Thoracic aorta (tissue), 2 donors: Measurements from ENCODE around the gene ARMC9. TPM values are rescaled to one million over a fixed set of nuclear protein-coding genes. Genes with fewer than 3 reads are reported as not detected.
"Not testable (repeated sequence)": the region's sequence is repeated elsewhere in the genome, so short reads cannot be mapped to it uniquely, and the experiment has no call there.

Experiments
- ATAC-seq: fragments of 150-250 bp; one replicate; pipeline ENCODE4 v1.8.0; 2017; ENCODE audit warnings: low read depth; ENCODE audit not compliant: insufficient number of reproducible peaks, low FRiP score
- DNase-seq: peaks from one replicate; pipeline ENCODE4 v3.0.0-alpha.2; 2020; ENCODE audit warnings: low spot score
- H3K27ac ChIP-seq, 2 donors: fragments of 200-600 bp; sonication (generic); 1 replicate in 1 of 2; 2 replicates in 1 of 2; pipeline ENCODE4 v1.5.1; 2016; ENCODE audit warnings: mild to moderate bottlenecking in 2 of 2, moderate library complexity in 2 of 2
- H3K27me3 ChIP-seq: fragments of 200-600 bp; sonication (generic); replicated peaks from 2 replicates; pipeline ENCODE4 v1.6.0; 2016; ENCODE audit warnings: mild to moderate bottlenecking; ENCODE audit not compliant: insufficient read depth
- H3K36me3 ChIP-seq: fragments of 200-600 bp; sonication (generic); one replicate; pipeline ENCODE4 v1.5.1; 2016
- H3K4me1 ChIP-seq, 2 donors: fragments of 200-600 bp; sonication (generic); 1 replicate in 1 of 2; 2 replicates in 1 of 2; pipeline versions ENCODE4 v1.5.1 to v1.6.0; 2016; ENCODE audit warnings: low read depth in 2 of 2, mild to moderate bottlenecking in 1 of 2; ENCODE audit not compliant: control insufficient read depth in 1 of 2
- H3K4me3 ChIP-seq: fragments of 200-600 bp; sonication (generic); 2 replicates; pipeline ENCODE4 v1.5.1; 2016; ENCODE audit warnings: mild to moderate bottlenecking
- H3K9me3 ChIP-seq: fragments of 200-600 bp; sonication (generic); 2 replicates; pipeline ENCODE4 v1.5.1; 2016
- total RNA-seq, 2 donors: library from RNA; depleted of rRNA; stranded (reverse); fragments of >200 nt; gene quantifications; one replicate each; pipeline versions ENCODE4 v1.1.0 to v1.2.3, GENCODE V29; 2016
- TF ChIP-seq, protein P1 (sequence below): fragments of 200-600 bp; sonication (generic); IDR thresholded peaks from one replicate; pipeline ENCODE4 v1.5.1; 2019; ENCODE audit warnings: antibody characterized with exemption

ARMC9 gene
- total RNA-seq, 2 donors from 2014 or later: 68.5 to 103 TPM

- DNase-seq (no peak), ATAC-seq (no peak)
- H3K9me3 ChIP-seq: no peaks in the 10 kb centered on the region
- H3K36me3 ChIP-seq: peaks cover 10% of the 10 kb centered on the region
- no peaks in the 10 kb centered on the region for H3K27me3 ChIP-seq
- no peaks in the 10 kb centered on the region for H3K4me1 ChIP-seq
- TF ChIP-seq, protein P1, sequence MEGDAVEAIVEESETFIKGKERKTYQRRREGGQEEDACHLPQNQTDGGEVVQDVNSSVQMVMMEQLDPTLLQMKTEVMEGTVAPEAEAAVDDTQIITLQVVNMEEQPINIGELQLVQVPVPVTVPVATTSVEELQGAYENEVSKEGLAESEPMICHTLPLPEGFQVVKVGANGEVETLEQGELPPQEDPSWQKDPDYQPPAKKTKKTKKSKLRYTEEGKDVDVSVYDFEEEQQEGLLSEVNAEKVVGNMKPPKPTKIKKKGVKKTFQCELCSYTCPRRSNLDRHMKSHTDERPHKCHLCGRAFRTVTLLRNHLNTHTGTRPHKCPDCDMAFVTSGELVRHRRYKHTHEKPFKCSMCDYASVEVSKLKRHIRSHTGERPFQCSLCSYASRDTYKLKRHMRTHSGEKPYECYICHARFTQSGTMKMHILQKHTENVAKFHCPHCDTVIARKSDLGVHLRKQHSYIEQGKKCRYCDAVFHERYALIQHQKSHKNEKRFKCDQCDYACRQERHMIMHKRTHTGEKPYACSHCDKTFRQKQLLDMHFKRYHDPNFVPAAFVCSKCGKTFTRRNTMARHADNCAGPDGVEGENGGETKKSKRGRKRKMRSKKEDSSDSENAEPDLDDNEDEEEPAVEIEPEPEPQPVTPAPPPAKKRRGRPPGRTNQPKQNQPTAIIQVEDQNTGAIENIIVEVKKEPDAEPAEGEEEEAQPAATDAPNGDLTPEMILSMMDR: no peak
- H3K27ac ChIP-seq: no peak overlapping the region
- H3K4me3 ChIP-seq: no peak overlapping the region
These were observed 52.3 kb downstream of the ARMC9 start for GRCh38 chr2:231250698-231251097.

- peaks cover 19% of the 10 kb centered on the region for H3K36me3 ChIP-seq
- H3K27me3 ChIP-seq, H3K9me3 ChIP-seq, H3K27ac ChIP-seq, DNase-seq, ATAC-seq, H3K4me1 ChIP-seq, H3K4me3 ChIP-seq: not testable (repeated sequence)
These were observed 54.9 kb downstream of the ARMC9 start for GRCh38 chr2:231253292-231253691.

GRCh38 chr2:231256494-231256893 is 58.1 kb downstream of the ARMC9 start:
- DNase-seq: no peak
- no peaks in the 10 kb centered on the region for H3K4me1 ChIP-seq
- H3K27ac ChIP-seq: no peak overlapping the region
- no peaks in the 10 kb centered on the region for H3K27me3 ChIP-seq
- ATAC-seq: no peak
- TF ChIP-seq, protein P1: no peak
- no peak overlapping the region for H3K4me3 ChIP-seq
- no peaks in the 10 kb centered on the region for H3K9me3 ChIP-seq
- peaks cover 25% of the 10 kb centered on the region for H3K36me3 ChIP-seq

DNA sequence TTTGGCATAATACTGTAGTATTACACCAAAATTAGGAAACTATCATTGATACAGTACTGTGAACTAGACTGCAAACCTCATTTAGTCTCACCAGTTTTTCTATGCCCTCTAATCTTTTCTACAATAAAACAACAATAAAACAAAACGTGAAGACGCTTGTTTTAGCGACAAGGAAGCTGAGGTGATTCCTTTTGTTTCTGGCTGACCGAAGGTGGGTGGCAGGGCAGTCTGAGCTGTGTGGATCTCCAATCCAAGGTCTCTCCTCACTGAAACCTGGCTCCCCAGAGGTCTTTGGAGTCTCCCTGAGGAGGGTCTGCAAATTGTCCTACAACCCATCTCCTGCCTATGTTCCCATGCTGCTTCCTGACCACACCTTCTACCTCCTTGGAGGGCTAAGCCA is 59.3 kb downstream of the ARMC9 start:
- DNase-seq: no peak
- H3K36me3 ChIP-seq: peaks cover 32% of the 10 kb centered on the region
- no peaks in the 10 kb centered on the region for H3K9me3 ChIP-seq
- no peak for ATAC-seq
- H3K27me3 ChIP-seq: no peaks in the 10 kb centered on the region
- no peaks in the 10 kb centered on the region for H3K4me1 ChIP-seq
- H3K4me3 ChIP-seq: no peak overlapping the region
- TF ChIP-seq, protein P1: no peak
- no peak overlapping the region for H3K27ac ChIP-seq

- no peak overlapping the region for H3K27ac ChIP-seq
- H3K4me1 ChIP-seq: no peaks in the 10 kb centered on the region
- peaks cover 39% of the 10 kb centered on the region for H3K36me3 ChIP-seq
- H3K4me3 ChIP-seq: no peak overlapping the region
- TF ChIP-seq, protein P1: no peak
- H3K27me3 ChIP-seq: no peaks in the 10 kb centered on the region
- ATAC-seq (no peak), DNase-seq (no peak)
- H3K9me3 ChIP-seq: no peaks in the 10 kb centered on the region
These were observed 60.3 kb downstream of the ARMC9 start for GRCh38 chr2:231258701-231259100.

GRCh38 chr2:231259104-231259503 is 60.7 kb downstream of the ARMC9 start:
- no peaks in the 10 kb centered on the region for H3K27me3 ChIP-seq
- no peak for ATAC-seq
- TF ChIP-seq, protein P1: no peak
- no peaks in the 10 kb centered on the region for H3K4me1 ChIP-seq
- peaks cover 39% of the 10 kb centered on the region for H3K36me3 ChIP-seq
- H3K4me3 ChIP-seq: no peak overlapping the region
- no peak overlapping the region for H3K27ac ChIP-seq
- H3K9me3 ChIP-seq: no peaks in the 10 kb centered on the region
- DNase-seq: no peak
